Bronchial smooth muscle cell (primary cell): ENCODE data around the gene CXCL6. TPM values are rescaled to one million over a fixed set of nuclear protein-coding genes. Genes with fewer than 3 reads are reported as not detected.

Source experiments
- total RNA-seq: library from RNA; depleted of rRNA; stranded (reverse); fragments of >200 nt; gene quantifications from 2 replicates; pipeline ENCODE4 v1.2.1, GENCODE V29; 2014

Gene CXCL6
- total RNA-seq, result 5.0 and 14.3 TPM in 2 replicates

GRCh38 chr4:73836373-73837279 is at the start of gene CXCL6:
CXCL6 (plus strand) TSS chr4:73836678; CDS start chr4:73836751, 73 bp downstream.

DNA sequence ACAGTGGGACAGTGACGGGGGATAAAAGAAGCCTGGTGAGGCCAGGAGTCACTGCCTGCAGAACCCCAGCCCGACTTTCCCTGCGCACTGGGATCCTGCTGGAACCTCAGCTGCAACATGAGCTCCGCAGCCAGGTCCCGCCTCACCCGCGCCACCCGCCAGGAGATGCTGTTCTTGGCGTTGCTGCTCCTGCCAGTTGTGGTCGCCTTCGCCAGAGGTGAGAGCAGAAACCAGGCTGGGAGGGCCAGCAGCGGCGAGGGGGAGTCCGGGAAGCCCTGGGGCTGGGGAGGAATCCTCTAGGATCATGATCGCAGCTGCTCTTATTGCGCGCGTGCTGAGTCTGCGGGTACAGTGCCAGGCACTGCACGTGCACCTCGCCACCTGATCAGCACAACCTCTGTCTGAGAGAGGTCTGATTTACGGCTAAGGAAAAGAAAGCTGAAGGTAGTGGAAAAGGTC is 16.8 kb downstream of the CXCL6 start, which contains the start of gene PF4V1:
PF4V1 (plus strand) TSS at position 51 of the 459 bp plus-strand sequence; CDS start at position 118, 67 bp downstream.

GRCh38 chr4:73869130-73870055 is 32.9 kb downstream of the CXCL6 start, which contains the start of gene CXCL1:
CXCL1 (plus strand) TSS chr4:73869393; CDS start chr4:73869471, 78 bp downstream.

Other genes starting within 250 kb of the CXCL6 start
- gene RASSF6, start 216.2 kb upstream of the CXCL6 start, total RNA-seq, result under 0.01 TPM in 1 of 2 replicates, not detected in the other
- gene CXCL8, start 96.1 kb upstream of the CXCL6 start, total RNA-seq, result 0.17 and 1.9 TPM in 2 replicates
- 1.9 and 12.0 TPM in 2 replicates for gene PF4V1, start 16.6 kb downstream of the CXCL6 start, total RNA-seq
- 1.5 and 27.6 TPM in 2 replicates for gene CXCL1, start 32.7 kb downstream of the CXCL6 start, total RNA-seq
- not detected in 2 replicates for gene PF4, start 145.3 kb downstream of the CXCL6 start, total RNA-seq
- not detected in 2 replicates for gene PPBP, start 151.5 kb downstream of the CXCL6 start, total RNA-seq
- 0.17 and 0.95 TPM in 2 replicates for gene CXCL5, start 162.0 kb downstream of the CXCL6 start, total RNA-seq
- gene CXCL3, start 202.0 kb downstream of the CXCL6 start, total RNA-seq, result 0.86 and 3.0 TPM in 2 replicates